GM21367 (cell line): ENCODE results near the gene MSRB2.
"Not testable (repeated sequence)": the region's sequence is repeated elsewhere in the genome, so short reads cannot be mapped to it uniquely, and the experiment has no call there.

ENCODE experiments used
- ATAC-seq: cut with Tn5 transposase; IDR thresholded peaks from one replicate; pipeline ENCODE4 v1.9.1; 2021; ENCODE audit not compliant: unreplicated experiment

The MSRB2 gene

GRCh38 chr10:23095404-23095965 is at the start of gene MSRB2:
Gene MSRB2 (plus strand): TSS chr10:23095579. CDS start chr10:23095609, 30 bp downstream.
- peak; percentile 83 for ATAC-seq

- ATAC-seq: no peak
These were observed 49.4 kb upstream of the MSRB2 start for GRCh38 chr10:23046027-23046426.

GRCh38 chr10:23047201-23048050 is 48.0 kb upstream of the MSRB2 start:
- ATAC-seq: no peak

- no peak for ATAC-seq
These were observed 47.2 kb upstream of the MSRB2 start for GRCh38 chr10:23048191-23048590.

- ATAC-seq: no peak
These were observed 44.1 kb upstream of the MSRB2 start for GRCh38 chr10:23051278-23051677.

- ATAC-seq: no peak
These were observed 43.5 kb upstream of the MSRB2 start for GRCh38 chr10:23051855-23052331.

GRCh38 chr10:23053036-23053435 is 42.3 kb upstream of the MSRB2 start:
- ATAC-seq: no peak

GRCh38 chr10:23055424-23056185 is 39.8 kb upstream of the MSRB2 start:
- no peak for ATAC-seq

GRCh38 chr10:23056186-23056579 is 39.2 kb upstream of the MSRB2 start:
- no peak for ATAC-seq

- ATAC-seq: no peak
These were observed 37.0 kb upstream of the MSRB2 start for GRCh38 chr10:23058366-23058765.

- no peak for ATAC-seq
These were observed 34.5 kb upstream of the MSRB2 start for GRCh38 chr10:23060918-23061317.

- no peak for ATAC-seq
These were observed 32.1 kb upstream of the MSRB2 start for GRCh38 chr10:23063045-23063972.

- no peak for ATAC-seq
These were observed 31.2 kb upstream of the MSRB2 start for GRCh38 chr10:23063973-23064812.

GRCh38 chr10:23064813-23065114 is 30.6 kb upstream of the MSRB2 start:
- not testable (repeated sequence) for ATAC-seq

- ATAC-seq: no peak
These were observed 30.0 kb upstream of the MSRB2 start for GRCh38 chr10:23065181-23065948.

GRCh38 chr10:23067337-23067736 is 28.0 kb upstream of the MSRB2 start:
- no peak for ATAC-seq

GRCh38 chr10:23067939-23068775 is 27.2 kb upstream of the MSRB2 start:
- no peak for ATAC-seq
